ENCODE results near the gene KRT36.

DNA sequence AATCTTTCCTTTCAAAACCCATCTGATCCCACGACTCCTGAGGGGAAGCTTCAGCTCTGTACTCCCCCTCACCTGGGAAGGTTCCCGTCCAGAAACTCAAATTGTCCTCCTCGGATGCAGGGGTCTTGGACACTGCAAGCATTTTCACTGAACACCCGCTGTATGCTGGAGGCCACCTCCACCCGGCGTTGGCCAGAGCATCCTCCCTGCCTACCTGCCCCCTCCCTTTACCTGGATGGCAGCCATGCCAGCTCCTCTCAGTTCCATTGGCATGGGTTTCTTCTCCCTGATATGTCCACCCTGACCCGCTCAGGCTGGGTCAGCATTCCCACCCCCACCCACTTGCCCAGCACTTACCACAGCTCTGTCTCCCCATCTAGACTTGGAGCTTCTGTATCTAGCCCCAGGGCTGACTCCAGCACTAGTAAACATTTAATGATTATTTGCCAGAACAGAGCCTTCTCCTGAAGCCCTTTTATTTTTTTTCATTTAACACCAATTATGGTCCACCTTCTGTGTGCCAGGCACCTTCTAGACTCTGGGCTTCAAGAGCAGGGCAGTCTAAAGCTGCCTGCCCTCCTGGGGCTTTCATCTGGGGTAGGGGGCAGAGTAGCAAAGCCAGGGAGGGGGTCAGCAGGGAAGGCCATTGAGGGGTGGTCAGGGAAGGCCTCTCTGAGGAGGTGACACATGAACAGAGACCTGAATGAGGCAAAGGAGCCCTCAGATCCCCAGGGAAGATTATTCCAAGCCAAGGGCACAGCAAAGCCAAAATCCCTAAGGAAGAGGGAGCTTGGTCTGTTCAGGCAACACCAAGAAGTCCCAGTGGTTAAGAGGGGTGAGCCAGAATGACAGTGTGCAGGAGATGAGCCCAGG lies 47.3 kb upstream of the KRT36 start:
- no peak for TF ChIP-seq YY1 (IDR thresholded peaks at IDR 0.05; ENCODE audit: insufficient read depth, insufficient read length)
- no peak for TF ChIP-seq SUZ12 (IDR thresholded peaks at IDR 0.05; ENCODE audit: extremely low read depth, insufficient read depth, insufficient read length)
- TF ChIP-seq ZNF274 (IDR thresholded peaks at IDR 0.05; ENCODE audit: low read depth, low read length): no peak

Measured in NT2/D1 (cell line).